Activated naive CD8-positive, alpha-beta T cell treated with anti-CD3 and anti-CD28 coated beads, Interleukin-2, amount 10 ng/mL, durations not matched to agents 7 days and 5 days (primary cell): Measurements from ENCODE around the gene RMI2. TPM values are rescaled to one million over a fixed set of nuclear protein-coding genes. Genes with fewer than 3 reads are reported as not detected.

Source experiments
- ATAC-seq: fragments of 150-1000 bp; cut with Tn5 transposase; one replicate; pipeline ENCODE4 v1.10.0; 2021; ENCODE audit warnings: low read depth, moderate library complexity
- POLR2A ChIA-PET: fragments of 350-600 bp; sonication (Branson Sonifier 250); formaldehyde crosslinking; loops from one replicate; lab custom pipeline; 2021; ENCODE audit warnings: antibody characterized with exemption; lab: Charles Lee
- DNase-seq: peaks from one replicate; pipeline ENCODE4 v3.0.0; 2021
- H3K27ac Mint-ChIP-seq: one replicate; pipeline ENCODE4 v1.8.0; 2022; ENCODE audit warnings: mild to moderate bottlenecking, mixed read lengths
- H3K27me3 Mint-ChIP-seq: one replicate; pipeline ENCODE4 v1.8.0; 2022; ENCODE audit warnings: mild to moderate bottlenecking, moderate library complexity, mixed read lengths
- H3K36me3 Mint-ChIP-seq: one replicate; pipeline ENCODE4 v1.8.0; 2021; ENCODE audit warnings: mild to moderate bottlenecking, mixed read lengths
- H3K4me1 Mint-ChIP-seq: one replicate; pipeline ENCODE4 v1.8.0; 2021; ENCODE audit warnings: mixed read lengths
- H3K4me3 Mint-ChIP-seq: one replicate; pipeline ENCODE4 v1.8.0; 2022; ENCODE audit warnings: mild to moderate bottlenecking, moderate library complexity, mixed read lengths
- H3K9me3 Mint-ChIP-seq: one replicate; pipeline ENCODE4 v1.8.0; 2021; ENCODE audit warnings: mixed read lengths
- microRNA-seq: library from miRNA; unstranded; fragments of <30 nt; microRNA quantifications from one replicate; pipeline ENCODE4 v1.2.0, GENCODE V29; 2022
- total RNA-seq, 2 experiments: library from RNA; stranded (reverse); gene quantifications; one replicate each; pipeline ENCODE4 v1.2.3, GENCODE V29; 2021

Gene RMI2
- total RNA-seq, 2 experiments from 2014 or later, result 89.8 to 93.0 TPM

- Mint-ChIP-seq H3K27ac (no peak overlapping the region), H3K27me3 (peaks cover 2% of the 10 kb centered on the region), H3K4me3 (no peak overlapping the region), H3K4me1 (peaks cover 4% of the 10 kb centered on the region), H3K9me3 (no peaks in the 10 kb centered on the region), H3K36me3 (no peaks in the 10 kb centered on the region)
- ATAC-seq (no peak), DNase-seq (no peak)
- POLR2A ChIA-PET, result no interaction called here
These were observed 52.9 kb downstream of the RMI2 start for GRCh38 chr16:11398136-11398535.

GRCh38 chr16:11398851-11399250 is 53.6 kb downstream of the RMI2 start:
- no peak for ATAC-seq
- peaks cover 4% of the 10 kb centered on the region for H3K4me1 Mint-ChIP-seq
- peaks cover 2% of the 10 kb centered on the region for H3K27me3 Mint-ChIP-seq
- no peak overlapping the region for H3K27ac Mint-ChIP-seq
- H3K9me3 Mint-ChIP-seq, result no peaks in the 10 kb centered on the region
- no peak overlapping the region for H3K4me3 Mint-ChIP-seq
- POLR2A ChIA-PET, result no interaction called here
- no peaks in the 10 kb centered on the region for H3K36me3 Mint-ChIP-seq
- no peak for DNase-seq

GRCh38 chr16:11399261-11399831 is 54.1 kb downstream of the RMI2 start:
- DNase-seq (no peak), ATAC-seq (no peak)
- Mint-ChIP-seq H3K36me3 (no peaks in the 10 kb centered on the region), H3K27ac (no peak overlapping the region), H3K4me3 (no peak overlapping the region), H3K27me3 (peaks cover 2% of the 10 kb centered on the region), H3K4me1 (peaks cover 4% of the 10 kb centered on the region), H3K9me3 (no peaks in the 10 kb centered on the region)
- POLR2A ChIA-PET, result no interaction called here

DNA sequence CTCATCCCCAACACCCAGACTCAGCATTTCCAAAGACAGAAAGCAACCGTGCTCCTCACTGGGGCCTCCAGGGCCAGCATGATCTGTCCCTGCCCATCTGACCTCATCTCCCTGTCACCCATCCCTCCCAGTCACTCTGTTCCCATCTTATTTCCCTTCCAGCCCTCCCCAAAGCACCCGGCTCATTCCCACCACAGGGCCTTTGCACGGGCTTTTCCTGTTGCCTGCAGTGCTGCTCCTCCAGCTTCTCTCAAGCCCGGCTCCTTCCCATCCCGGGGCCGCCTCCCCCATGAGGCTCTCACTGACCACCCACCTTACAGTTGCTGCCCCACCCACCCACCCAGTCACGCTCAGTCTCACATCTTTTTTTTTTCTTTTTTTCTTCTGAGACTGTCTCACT is 54.8 kb downstream of the RMI2 start:
- Mint-ChIP-seq H3K4me3 (no peak overlapping the region), H3K27me3 (peaks cover 2% of the 10 kb centered on the region), H3K4me1 (peaks cover 4% of the 10 kb centered on the region), H3K36me3 (no peaks in the 10 kb centered on the region), H3K9me3 (no peaks in the 10 kb centered on the region), H3K27ac (no peak overlapping the region)
- no peak for DNase-seq
- POLR2A ChIA-PET, result no interaction called here
- no peak for ATAC-seq

Small RNAs within 50 kb of the gene (microRNA-seq; reads per million reads assigned to microRNA genes)
- not detected for gene MIR548H2

Other genes starting within 250 kb of the RMI2 start
- gene SOCS1, start 89.3 kb upstream of the RMI2 start, total RNA-seq, result 100 to 1,000 TPM; 165 to 176 TPM
- not detected for gene TNP2, start 76.1 kb upstream of the RMI2 start, total RNA-seq
- not detected for gene PRM3, start 71.8 kb upstream of the RMI2 start, total RNA-seq
- gene PRM2, start 69.0 kb upstream of the RMI2 start, total RNA-seq, result not detected
- gene PRM1, start 64.1 kb upstream of the RMI2 start, total RNA-seq, result not detected
- gene LITAF, start 241.5 kb downstream of the RMI2 start, total RNA-seq, result 100 to 1,000 TPM; 109 TPM